Measurements from ENCODE around the gene SLC9A5.
A peak's percentile ranks its signal among the peaks of the same experiment; 100 is the strongest.

The SLC9A5 gene

DNA sequence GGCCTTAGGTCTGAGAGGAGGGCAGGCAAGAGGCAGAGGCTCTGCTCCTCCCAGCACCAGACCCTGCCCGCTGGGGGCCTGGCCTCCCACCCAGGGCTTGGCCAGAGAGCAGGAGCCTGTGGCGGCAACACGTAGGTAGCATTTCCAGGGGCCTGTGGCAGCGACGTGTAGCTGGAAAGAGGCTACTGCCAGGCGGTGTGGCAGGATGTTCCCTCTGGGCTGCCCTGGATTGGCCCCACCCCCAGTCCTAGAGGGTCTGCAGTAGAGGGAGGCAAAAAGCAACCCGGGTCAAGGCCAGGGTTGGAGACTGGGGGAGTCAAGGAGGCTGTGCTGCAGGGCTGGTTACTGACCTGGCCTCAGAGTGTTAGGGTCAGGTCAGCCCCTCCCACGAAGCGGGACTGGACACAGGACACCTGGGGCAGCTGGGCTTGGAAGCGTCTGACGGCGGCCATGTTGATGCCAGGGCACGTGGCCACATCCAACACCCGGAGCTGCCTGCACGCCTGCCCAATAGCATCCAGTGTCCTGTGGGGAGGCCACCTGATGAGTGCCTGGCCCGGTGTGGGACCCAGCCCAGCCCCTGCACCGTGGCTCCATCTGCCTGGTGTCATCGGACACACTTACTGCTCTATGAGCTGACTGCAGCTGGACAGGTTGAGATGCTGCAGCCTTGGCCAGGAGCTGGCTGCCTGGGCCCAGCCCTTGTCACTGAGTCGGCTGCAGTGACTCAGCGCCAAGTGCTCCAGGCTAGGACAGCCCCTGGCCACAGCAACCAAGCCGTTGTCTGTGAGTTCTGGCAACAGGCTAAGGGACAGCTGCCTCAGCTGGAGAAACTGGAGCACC lies 41.3 kb upstream of the SLC9A5 start:
- Mint-ChIP-seq H3K4me3 (no peak overlapping the region), H3K9me3 (no peaks in the 10 kb centered on the region), H3K27ac (peak overlapping the region in 1 of 2 donors; percentile 79), H3K4me1 (ENCODE audit: low read depth in 2 of 2) (peaks cover 0 to 9% of the 10 kb centered on the region in 2 donors), H3K36me3 (ENCODE audit: insufficient read depth) (no peaks in the 10 kb centered on the region), H3K27me3 (no peaks in the 10 kb centered on the region)
- ATAC-seq (replicated peaks) (no peak), DNase-seq (no peak)

DNA sequence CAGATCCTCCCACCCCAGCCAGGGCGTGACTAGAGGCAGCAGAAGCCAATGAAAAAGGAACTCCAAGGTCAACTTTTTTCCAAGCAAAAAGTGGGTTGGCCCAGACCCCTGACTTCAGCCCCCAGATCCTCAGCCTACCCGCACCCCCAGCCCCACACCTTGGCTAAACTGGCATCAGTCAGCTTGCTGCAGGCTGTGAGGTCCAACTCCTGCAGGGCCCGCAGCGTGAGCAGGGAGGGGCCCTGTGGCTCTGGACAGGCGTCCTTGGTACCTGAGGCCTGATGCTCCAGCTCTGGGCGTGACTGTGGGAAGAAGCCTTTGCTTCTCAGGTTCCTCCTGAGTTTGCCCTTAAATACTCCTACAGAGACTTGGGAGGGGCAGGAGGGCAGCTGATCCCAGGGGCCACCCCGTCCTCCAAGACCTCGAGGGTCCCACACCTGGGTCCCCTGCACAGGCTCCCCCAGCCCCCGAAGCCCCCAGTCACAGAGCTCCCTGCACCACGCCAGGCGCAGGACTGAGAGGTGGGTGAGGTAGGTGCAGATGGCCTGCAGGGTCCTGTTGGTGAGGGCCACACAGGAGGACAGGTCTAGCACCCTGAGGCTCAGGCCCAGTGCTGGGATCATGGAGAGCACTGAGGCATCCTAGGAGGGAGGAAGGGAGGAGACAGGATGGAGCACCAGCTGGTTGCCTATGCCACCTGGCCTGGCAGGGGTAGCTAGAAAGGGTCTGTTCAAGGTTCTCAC lies 40.5 kb upstream of the SLC9A5 start:
- Mint-ChIP-seq H3K36me3 (ENCODE audit: insufficient read depth) (no peaks in the 10 kb centered on the region), H3K9me3 (no peaks in the 10 kb centered on the region), H3K4me3 (no peak overlapping the region), H3K27ac (no peak overlapping the region), H3K4me1 (ENCODE audit: low read depth in 2 of 2) (peaks cover 0 to 9% of the 10 kb centered on the region in 2 donors), H3K27me3 (no peaks in the 10 kb centered on the region)
- ATAC-seq (replicated peaks): no peak
- no peak for DNase-seq

DNA sequence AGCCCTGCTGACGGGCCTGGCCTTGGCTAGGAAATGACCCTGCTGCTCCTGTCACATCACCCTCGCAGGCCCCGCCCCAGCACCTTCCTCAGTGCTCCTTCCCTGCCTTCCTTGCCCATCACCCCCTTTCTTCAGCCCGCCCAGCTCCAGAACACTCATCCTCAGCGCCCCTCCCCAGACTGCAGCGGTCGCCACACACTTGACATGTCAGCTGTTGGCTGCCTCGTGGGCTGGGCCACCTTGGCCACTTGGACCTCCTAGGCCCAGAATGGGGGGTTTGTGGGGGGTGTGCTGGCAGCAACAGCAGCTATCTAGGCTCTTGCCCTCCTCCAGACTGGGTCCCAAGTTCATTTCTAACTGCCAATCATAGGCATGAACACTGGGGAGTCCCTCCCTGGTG lies 39.2 kb upstream of the SLC9A5 start:
- Mint-ChIP-seq H3K4me3 (no peak overlapping the region), H3K36me3 (ENCODE audit: insufficient read depth) (no peaks in the 10 kb centered on the region), H3K9me3 (no peaks in the 10 kb centered on the region), H3K27me3 (no peaks in the 10 kb centered on the region), H3K27ac (peak overlapping the region in 1 of 2 donors; percentile 28), H3K4me1 (ENCODE audit: low read depth in 2 of 2) (peaks cover 0 to 9% of the 10 kb centered on the region in 2 donors)
- ATAC-seq (replicated peaks): no peak
- DNase-seq: no peak

DNA sequence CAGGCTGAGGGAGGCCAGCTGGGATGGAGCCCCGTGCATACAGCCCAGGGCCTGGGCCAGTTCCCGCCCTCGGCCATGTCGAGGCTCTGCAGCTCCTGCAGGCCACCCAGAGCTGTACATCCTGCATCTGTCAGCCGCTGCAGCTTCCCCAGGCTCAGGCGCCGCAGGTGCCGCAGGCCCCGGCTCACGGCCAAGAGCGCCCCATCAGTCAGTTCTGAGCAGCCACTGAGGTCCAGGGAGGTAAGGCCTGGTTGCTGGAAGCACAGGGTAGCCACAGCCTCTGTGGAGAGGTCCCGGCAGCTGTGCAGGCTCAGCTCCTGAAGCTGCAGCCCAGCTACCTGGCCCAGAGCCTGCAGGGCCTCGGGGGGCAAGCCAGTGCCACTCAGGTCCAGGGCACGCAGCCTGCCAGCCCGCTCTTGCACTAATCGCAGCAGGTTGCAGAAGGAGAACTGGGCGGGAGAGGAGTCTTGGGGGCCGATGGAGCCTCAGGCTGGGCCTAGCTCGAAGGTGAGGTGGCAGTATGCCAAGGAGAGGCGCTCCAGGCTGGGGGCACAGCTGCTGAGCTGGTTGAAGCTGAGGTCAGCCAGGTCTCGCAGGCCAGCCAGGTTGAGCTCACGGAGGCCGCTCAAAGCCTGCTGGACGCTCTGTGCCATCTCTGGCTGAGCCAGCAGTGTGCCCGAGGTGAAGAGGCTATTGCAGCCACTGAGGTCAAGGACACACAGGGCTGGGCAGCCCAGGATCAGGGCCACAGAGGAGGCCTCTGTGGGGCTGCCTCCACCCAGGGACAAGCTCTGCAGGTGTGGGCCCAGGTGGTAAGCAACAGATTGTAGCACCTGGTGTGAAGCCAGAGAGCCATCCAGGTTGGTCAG lies 38.5 kb upstream of the SLC9A5 start:
- no peaks in the 10 kb centered on the region for H3K27me3 Mint-ChIP-seq
- no peaks in the 10 kb centered on the region for H3K36me3 Mint-ChIP-seq (ENCODE audit: insufficient read depth)
- H3K4me3 Mint-ChIP-seq: no peak overlapping the region
- no peak overlapping the region for H3K27ac Mint-ChIP-seq
- no peak for DNase-seq
- ATAC-seq (replicated peaks): no peak
- H3K4me1 Mint-ChIP-seq (ENCODE audit: low read depth in 2 of 2): peaks cover 0 to 9% of the 10 kb centered on the region in 2 donors
- H3K9me3 Mint-ChIP-seq: no peaks in the 10 kb centered on the region

DNA sequence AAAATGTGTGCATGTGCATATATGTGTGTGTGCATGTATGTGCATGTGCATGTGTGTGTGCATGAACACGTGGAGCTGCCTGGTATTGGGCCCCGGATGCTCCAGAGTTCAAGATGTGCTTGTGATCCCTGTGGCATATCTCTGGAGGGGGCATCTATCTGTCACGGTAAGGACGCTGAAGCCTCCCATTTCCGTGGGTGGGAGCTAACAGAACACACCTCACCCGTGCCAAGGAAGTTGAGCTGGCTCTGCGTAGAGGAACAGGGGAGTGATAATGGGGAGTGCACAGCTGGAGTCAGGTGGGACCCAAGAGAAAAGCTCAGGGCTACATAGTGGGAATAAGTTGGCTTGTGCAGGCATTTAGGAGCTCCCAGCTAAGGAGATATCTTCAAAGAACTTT lies 37.1 kb upstream of the SLC9A5 start:
- Mint-ChIP-seq H3K9me3 (no peaks in the 10 kb centered on the region), H3K27ac (no peak overlapping the region), H3K4me3 (no peak overlapping the region), H3K27me3 (no peaks in the 10 kb centered on the region), H3K4me1 (ENCODE audit: low read depth in 2 of 2) (peaks cover 3 to 6% of the 10 kb centered on the region in 2 donors), H3K36me3 (ENCODE audit: insufficient read depth) (no peaks in the 10 kb centered on the region)
- ATAC-seq (replicated peaks) (no peak), DNase-seq (no peak)

DNA sequence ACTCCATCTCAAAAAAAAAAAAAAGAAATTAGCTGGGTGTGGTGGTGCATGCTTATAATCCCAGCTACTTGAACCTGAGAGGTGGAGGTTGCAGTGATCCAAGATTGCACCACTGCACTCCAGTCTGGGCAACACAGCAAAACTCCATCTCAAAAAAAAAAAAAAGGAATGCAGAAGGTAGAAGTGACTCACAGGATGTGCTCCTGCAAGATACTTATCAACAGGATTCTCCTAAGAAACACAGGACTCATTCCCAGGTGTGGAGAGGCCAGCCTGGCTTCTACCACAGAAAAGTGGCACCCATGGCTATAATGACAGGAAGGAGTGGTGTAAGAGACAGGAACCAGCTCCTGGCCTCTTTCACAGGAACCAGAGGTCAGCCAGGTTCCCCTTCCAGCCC lies 36.0 kb upstream of the SLC9A5 start:
- Mint-ChIP-seq H3K36me3 (ENCODE audit: insufficient read depth) (no peaks in the 10 kb centered on the region), H3K27ac (peak overlapping the region in 1 of 2 donors; percentile 39), H3K27me3 (no peaks in the 10 kb centered on the region), H3K9me3 (no peaks in the 10 kb centered on the region), H3K4me3 (no peak overlapping the region), H3K4me1 (ENCODE audit: low read depth in 2 of 2) (peaks cover 2 to 6% of the 10 kb centered on the region in 2 donors)
- ATAC-seq (replicated peaks): no peak
- DNase-seq: no peak

DNA sequence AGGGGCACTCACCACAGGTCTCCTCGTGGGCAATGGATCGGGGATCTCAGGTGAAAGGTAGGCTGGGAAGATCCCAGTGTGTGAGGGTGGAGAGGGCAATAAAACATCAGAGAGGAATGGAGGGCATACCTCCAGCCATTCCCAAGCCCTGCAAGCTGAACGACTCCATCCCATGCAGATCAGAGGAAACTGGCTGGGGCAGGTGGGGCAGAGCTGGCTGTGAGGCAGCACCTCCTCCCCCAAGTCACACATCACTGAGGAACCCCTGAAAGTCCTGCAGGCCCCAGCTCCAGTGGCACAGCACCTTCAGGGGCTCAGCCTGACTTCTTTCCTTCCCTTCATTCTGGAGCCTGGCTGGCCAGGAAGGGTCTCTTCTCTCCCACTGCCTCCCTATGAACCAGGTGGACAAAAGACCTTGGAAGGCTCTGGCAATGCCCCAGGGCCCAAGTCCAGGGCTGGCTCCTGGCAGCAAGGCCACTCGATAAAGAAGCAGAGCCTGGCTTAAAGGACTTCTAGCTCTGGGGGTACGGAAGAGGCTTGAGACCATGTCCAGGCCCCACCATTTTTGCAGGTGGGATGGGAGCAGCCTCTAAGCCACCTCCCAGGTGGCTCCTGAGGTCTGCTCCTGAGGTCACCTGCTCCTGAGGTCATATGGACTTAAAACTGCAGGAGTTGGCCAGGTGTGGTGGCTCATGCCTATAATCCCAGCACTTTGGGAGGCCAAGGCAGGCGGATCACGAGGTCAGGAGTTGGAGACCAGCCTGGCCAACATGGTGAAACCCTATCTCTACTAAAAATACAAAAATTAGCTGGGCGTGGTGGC lies 35.4 kb upstream of the SLC9A5 start:
- H3K36me3 Mint-ChIP-seq (ENCODE audit: insufficient read depth): peaks cover under 1% of the 10 kb centered on the region
- H3K4me1 Mint-ChIP-seq (ENCODE audit: low read depth in 2 of 2): peaks cover 2 to 6% of the 10 kb centered on the region in 2 donors
- no peaks in the 10 kb centered on the region for H3K27me3 Mint-ChIP-seq
- DNase-seq (no peak), ATAC-seq (replicated peaks) (no peak)
- no peaks in the 10 kb centered on the region for H3K9me3 Mint-ChIP-seq
- H3K4me3 Mint-ChIP-seq: no peak overlapping the region
- H3K27ac Mint-ChIP-seq: peak overlapping the region in 1 of 2 donors; percentile 39

DNA sequence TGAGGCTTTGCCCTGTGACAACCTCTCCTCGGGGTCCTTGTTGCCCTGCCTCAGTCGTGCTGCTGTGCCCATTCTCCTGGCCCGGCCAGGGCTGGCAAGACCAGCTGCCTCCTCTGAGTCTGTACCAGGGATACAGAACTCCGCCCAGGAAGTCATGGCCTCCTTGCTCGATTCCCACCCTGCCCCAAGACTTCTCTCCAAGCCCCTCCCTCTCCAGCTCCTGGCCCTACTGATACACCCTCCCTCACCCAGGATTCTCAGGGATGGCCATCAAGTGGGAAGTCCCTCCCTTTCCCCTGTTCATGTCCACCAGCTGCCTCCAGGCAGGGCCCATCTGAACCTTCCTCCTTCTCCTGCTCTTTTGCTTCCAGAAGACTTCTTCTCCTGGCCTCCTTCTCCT lies 33.1 kb upstream of the SLC9A5 start:
- ATAC-seq (replicated peaks) (no peak), DNase-seq (no peak)
- H3K27ac Mint-ChIP-seq: no peak overlapping the region
- peaks cover 3% of the 10 kb centered on the region for H3K36me3 Mint-ChIP-seq (ENCODE audit: insufficient read depth)
- no peaks in the 10 kb centered on the region for H3K27me3 Mint-ChIP-seq
- H3K4me3 Mint-ChIP-seq: no peak overlapping the region
- peaks cover 0 to 6% of the 10 kb centered on the region in 2 donors for H3K4me1 Mint-ChIP-seq (ENCODE audit: low read depth in 2 of 2)
- H3K9me3 Mint-ChIP-seq: no peaks in the 10 kb centered on the region

DNA sequence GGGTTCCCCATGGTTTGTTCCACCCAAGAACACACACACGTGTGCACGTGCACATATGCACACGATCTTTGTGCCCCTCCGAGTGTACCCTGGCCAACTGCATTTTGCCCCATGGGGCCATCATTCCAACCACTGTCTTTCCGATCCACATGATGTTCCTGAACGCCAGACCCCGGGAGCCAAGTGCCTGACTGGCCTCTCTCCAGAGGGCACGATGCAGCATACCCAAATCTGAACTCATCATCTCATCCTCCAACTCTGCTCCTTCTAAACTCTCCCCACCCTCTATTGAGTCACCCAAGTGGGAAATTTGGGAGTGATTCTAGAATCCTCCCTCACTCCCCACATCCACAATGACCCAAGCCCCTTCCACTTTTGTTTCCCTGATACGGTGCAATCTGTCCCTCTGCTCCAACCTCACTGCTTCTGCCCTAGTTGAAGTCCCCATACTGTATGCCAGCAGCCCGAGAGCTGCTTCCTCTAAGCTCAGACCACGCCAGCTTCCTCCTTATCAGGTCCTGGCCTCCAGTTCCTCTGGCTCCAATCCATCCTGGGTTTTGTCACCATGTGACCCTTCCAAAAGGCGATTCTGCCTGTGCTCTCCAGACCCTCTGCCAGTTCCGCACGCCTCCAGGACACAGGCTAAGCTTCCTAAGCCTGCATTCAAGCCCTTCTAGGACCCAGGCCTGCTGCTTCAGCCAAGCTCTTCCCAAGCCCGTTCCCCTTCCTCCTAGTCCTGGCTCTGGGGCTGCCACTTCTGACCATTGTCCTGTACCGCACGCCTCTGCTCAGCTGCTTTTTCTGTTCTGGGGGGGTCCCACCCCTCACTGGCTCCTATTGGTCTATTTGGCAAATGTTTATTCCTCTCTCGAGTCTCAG lies 31.9 kb upstream of the SLC9A5 start:
- H3K27ac Mint-ChIP-seq: peak overlapping the region in 1 of 2 donors; percentile 19
- no peak for ATAC-seq (replicated peaks)

DNA sequence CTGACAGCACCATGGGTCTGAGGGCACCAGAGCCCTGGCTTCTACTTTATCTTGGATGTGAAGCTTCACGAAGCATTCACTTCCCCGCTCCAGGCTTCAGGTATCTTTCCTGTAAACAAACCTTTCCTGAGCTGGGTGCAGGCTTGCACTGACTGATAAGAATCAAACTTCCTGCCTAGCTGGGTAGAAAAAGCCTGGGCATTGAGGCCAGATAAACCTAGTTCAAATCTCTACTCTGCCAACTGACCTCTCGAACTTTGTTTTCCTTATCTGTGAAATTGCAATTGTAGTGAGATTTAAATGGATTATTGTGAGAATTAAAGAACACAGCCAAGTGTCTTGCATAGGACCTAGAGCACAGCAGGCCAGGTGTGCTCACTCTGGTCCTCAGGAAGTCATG lies 24.8 kb upstream of the SLC9A5 start:
- no peaks in the 10 kb centered on the region for H3K9me3 Mint-ChIP-seq
- no peaks in the 10 kb centered on the region for H3K27me3 Mint-ChIP-seq
- DNase-seq (no peak), ATAC-seq (replicated peaks) (no peak)
- H3K27ac Mint-ChIP-seq: no peak overlapping the region
- peaks cover 28 to 34% of the 10 kb centered on the region in 2 donors for H3K4me1 Mint-ChIP-seq (ENCODE audit: low read depth in 2 of 2)
- H3K4me3 Mint-ChIP-seq: no peak overlapping the region
- H3K36me3 Mint-ChIP-seq (ENCODE audit: insufficient read depth): peaks cover 31% of the 10 kb centered on the region

More for the DNA sequence above, 31.9 kb upstream of the SLC9A5 start:
- peaks cover 0 to 6% of the 10 kb centered on the region in 2 donors for H3K4me1 Mint-ChIP-seq (ENCODE audit: low read depth in 2 of 2)
- no peak for DNase-seq
- peaks cover 4% of the 10 kb centered on the region for H3K36me3 Mint-ChIP-seq (ENCODE audit: insufficient read depth)
- no peak overlapping the region for H3K4me3 Mint-ChIP-seq
- H3K27me3 Mint-ChIP-seq: no peaks in the 10 kb centered on the region
- H3K9me3 Mint-ChIP-seq: no peaks in the 10 kb centered on the region

DNA sequence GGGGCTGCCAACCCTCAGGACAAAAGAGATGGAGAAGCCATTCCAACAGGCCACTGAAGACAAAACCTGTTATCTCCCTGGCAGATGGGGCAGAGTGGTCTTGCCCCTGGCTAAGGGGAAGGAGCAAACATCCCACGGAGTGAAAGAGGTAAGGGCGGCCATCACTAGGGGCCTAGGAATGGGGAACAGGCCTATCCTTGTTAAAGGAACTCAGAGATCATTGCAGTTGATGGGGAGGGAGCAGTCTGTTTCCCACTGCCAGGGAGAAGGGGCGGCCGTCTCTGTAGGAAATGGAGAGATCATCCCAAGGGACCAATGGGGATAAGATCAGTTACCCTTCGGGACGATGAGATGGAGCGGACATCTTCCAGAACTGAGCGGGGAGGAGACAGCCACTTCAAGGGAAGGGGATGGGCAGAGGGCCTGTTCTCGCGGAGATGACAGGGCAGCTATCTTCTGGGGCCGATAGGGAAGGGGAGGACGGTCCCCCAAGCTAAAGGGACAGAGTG lies 22.4 kb upstream of the SLC9A5 start:
- Mint-ChIP-seq H3K4me1 (ENCODE audit: low read depth in 2 of 2) (peaks cover 28 to 34% of the 10 kb centered on the region in 2 donors), H3K27ac (peak overlapping the region; percentile 97 to 98), H3K9me3 (no peaks in the 10 kb centered on the region), H3K36me3 (ENCODE audit: insufficient read depth) (peaks cover 50% of the 10 kb centered on the region), H3K4me3 (peak overlapping the region; percentile 97 to 99), H3K27me3 (no peaks in the 10 kb centered on the region)
- ATAC-seq (replicated peaks) (no peak), DNase-seq (no peak)
